GM12874 (cell line): ENCODE measurements around the gene STARD4.

ENCODE experiments used
- TF ChIP-seq, protein P1 (sequence below): IDR thresholded peaks from 2 replicates; pipeline ENCODE4 v1.5.1; 2011; ENCODE audit warnings: low read depth, mild to moderate bottlenecking, control low read depth, low read length, moderate library complexity; ENCODE audit not compliant: insufficient read depth

Gene STARD4

GRCh38 chr5:111486926-111487325, 25.4 kb downstream of the STARD4 start:
- TF ChIP-seq, protein P1, sequence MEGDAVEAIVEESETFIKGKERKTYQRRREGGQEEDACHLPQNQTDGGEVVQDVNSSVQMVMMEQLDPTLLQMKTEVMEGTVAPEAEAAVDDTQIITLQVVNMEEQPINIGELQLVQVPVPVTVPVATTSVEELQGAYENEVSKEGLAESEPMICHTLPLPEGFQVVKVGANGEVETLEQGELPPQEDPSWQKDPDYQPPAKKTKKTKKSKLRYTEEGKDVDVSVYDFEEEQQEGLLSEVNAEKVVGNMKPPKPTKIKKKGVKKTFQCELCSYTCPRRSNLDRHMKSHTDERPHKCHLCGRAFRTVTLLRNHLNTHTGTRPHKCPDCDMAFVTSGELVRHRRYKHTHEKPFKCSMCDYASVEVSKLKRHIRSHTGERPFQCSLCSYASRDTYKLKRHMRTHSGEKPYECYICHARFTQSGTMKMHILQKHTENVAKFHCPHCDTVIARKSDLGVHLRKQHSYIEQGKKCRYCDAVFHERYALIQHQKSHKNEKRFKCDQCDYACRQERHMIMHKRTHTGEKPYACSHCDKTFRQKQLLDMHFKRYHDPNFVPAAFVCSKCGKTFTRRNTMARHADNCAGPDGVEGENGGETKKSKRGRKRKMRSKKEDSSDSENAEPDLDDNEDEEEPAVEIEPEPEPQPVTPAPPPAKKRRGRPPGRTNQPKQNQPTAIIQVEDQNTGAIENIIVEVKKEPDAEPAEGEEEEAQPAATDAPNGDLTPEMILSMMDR, result no peak

DNA sequence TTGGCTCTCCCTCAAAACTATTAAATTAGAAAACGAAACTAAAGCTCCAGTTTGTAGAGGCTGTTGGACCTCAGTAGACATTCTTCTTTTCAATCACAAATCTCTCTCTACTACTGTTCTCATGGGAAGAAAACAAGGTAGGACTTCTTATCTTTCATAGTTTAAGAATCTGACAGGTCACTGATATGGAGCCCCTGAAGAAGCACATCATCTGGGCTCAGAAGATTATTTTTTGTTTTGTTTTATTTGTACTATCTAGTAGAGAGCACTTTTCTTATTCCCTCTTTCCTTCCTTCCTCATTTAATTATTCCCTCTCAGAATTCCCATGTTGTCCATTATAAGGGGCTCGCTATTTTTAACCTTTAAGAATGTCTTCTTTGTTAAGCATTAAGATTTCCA, 26.3 kb downstream of the STARD4 start:
- TF ChIP-seq, protein P1, result no peak

DNA sequence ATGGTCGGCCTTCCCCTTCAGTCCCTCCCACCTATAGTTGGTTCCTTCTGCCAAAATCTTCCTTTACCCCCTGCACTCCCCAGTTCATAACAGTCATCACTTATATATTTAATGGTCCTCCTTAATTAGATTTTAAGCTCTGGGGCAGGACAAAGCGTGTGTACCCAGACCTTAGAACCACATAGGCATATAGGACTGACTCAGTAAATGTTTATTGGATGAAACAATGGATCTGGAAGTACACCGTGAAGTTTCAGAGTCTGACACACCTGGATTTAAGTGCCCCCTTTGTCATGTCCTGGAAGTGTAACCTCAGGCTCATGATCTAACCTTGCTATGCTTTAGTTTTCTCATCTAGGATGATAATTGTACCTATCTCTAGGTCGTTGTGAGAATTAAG, 32.0 kb downstream of the STARD4 start:
- TF ChIP-seq, protein P1, result no peak

DNA sequence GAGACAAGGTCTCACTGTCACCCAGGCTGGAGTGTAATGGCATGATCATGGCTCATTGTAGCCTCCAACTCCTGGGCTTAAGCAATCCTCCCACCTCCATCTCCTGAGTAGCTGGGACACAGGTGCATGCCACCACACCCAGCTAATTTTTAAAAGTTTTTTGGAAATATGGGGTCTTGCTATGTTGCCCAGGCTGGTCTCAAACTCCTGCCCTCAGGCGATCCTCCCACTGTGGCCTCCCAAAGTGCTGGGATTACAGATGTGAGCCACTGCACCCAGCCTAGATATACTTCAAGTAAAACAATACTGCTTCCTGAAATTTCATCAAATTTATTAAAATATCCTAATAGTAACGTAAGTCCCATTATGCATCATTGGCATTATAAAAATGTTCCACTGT, 33.4 kb downstream of the STARD4 start:
- TF ChIP-seq, protein P1, result no peak

DNA sequence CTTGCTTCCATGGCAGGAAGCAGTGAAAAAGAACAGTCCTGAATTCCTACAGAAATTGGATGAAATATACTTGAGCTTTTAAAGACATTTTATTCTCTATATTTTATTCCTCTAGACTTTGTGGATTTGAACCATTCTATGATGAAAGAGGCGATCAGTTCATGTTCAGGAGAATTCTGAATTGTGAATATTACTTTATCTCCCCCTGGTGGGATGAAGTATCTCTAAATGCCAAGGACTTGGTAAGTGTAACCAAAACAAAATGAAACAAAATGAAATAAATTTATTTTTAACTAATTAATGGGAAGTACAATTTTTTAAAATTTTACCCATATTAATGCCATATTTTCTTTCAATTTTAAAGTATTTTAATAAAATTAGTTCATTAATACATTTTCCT, 34.1 kb downstream of the STARD4 start:
- TF ChIP-seq, protein P1, result no peak

DNA sequence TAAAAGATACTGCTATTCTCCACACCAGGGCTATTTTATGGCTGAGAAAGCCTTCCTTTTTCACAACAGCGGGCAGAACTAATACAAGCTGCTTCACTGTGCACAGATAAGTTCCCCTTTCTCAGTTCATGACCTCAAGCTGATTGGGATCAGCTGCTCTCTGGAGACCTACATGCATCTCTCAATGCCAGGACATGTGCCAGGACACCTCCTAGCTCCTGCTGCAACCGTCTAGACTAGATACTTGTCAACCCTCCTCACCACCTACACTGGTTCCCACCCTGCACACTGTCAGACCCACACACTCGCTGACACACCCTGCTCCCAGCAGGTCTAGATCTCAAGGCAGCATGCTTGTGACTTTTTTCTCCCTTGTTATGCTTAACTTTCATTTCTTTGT, 39.8 kb downstream of the STARD4 start:
- TF ChIP-seq, protein P1, result no peak

DNA sequence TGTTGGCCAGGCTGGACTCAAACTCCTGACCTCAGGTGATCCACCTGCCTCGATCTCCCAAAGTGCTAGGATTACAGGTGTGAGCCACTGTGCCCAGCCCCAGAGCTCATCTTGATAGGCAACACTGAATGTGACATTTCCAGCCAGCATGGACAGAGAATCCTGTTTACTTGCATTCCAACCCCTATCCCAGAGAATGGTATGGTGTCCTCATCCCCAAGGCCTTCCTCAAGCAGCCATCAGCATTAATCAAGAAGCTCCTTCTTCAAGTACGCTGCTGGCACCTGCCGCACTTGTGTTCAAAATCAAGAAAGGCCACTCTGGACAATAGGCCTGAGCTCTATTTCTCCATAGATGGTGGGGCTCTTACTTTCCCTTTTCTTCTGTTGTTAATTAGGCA, 40.2 kb downstream of the STARD4 start:
- TF ChIP-seq, protein P1, result no peak

DNA sequence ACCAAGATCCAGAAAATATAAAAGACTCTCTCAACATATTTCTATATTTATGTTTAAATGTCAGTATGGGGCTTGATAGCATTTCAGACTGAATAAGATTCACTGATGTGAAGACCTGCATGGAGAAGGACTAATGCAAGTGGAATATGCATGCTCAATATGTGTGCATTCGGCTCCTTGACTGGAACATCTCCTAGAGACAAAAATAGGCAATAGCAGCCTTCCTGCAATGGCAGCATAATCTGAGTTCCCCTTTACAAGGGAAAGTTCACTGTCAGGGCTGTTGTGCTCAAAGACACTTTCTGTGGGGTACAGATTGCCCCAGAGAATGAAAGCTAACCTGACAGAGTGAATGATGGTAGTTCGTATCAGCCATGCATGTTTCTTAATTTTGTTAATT, 42.4 kb downstream of the STARD4 start:
- TF ChIP-seq, protein P1, result no peak
